ENCODE measurements around the gene DNM3. TPM values are rescaled to one million over a fixed set of nuclear protein-coding genes. Genes with fewer than 3 reads are reported as not detected.

Gene DNM3
- total and polyA plus RNA-seq, 2 donors (not counting 1 experiment from before 2014, with no cell fraction given): 1.0 to 1.3 TPM

GRCh38 chr1:171803045-171803444 lies 38.3 kb upstream of the DNM3 start:
- H3K4me3 ChIP-seq (ENCODE audit: control extremely low read depth in 1 of 5, extremely low read depth in 1 of 5, insufficient read depth in 1 of 5, low read depth in 2 of 5, low read length in 4 of 5): no peak overlapping the region
- ATAC-seq (ENCODE audit: low read depth) (no peak), DNase-seq (no peak)
- no peak overlapping the region for H3K27ac Mint-ChIP-seq
- H3K27me3 Mint-ChIP-seq: no peaks in the 10 kb centered on the region
- POLR2A ChIA-PET: no interaction called here
- intact Hi-C loops (cut with micrococcal nuclease): loop anchor here (5.0 kb wide), 1 partner anchor 914 kb away; no protein-coding TSS in a partner anchor
- no peaks in the 10 kb centered on the region for H4K20me1 ChIP-seq (ENCODE audit: control insufficient read depth, insufficient read depth, low read length, poor library complexity, severe bottlenecking)
- no peak overlapping the region for H3K4me3 Mint-ChIP-seq
- WGBS (ENCODE audit: insufficient coverage): no CpG with 5 or more reads among the region's 2 CpGs
- peaks cover 10 to 19% of the 10 kb centered on the region in 2 donors for H3K4me1 ChIP-seq (ENCODE audit: control insufficient read depth in 2 of 2, insufficient read depth in 2 of 2, low read length in 2 of 2)
- CTCF ChIA-PET: interaction anchor here (4.8 to 10.1 kb wide), 2 partner anchors 182 to 200 kb away, joined by 20 to 234 read pairs; no protein-coding TSS in a partner anchor
- H3K9me3 ChIP-seq (ENCODE audit: control extremely low read depth in 1 of 3, control insufficient read depth in 2 of 3, insufficient read depth in 1 of 3, low read length in 2 of 3): no peaks in the 10 kb centered on the region
- H3K27ac ChIP-seq (ENCODE audit: low read length in 2 of 2): no peak overlapping the region
- no peaks in the 10 kb centered on the region for H3K79me2 ChIP-seq (ENCODE audit: control insufficient read depth, insufficient read depth, low read length)
- TF ChIP-seq CTCF (IDR thresholded peaks at IDR 0.05) (no peak), EZH2 (IDR thresholded peaks at IDR 0.05; ENCODE audit: borderline replicate concordance, insufficient read depth, low read depth, low read length, poor library complexity, severe bottlenecking) (no peak)
- peaks cover 0 to 1% of the 10 kb centered on the region in 2 experiments for H3K36me3 ChIP-seq (replicated peaks in 1 of 2; ENCODE audit: control extremely low read depth in 1 of 2, control insufficient read depth in 1 of 2, extremely low read depth in 1 of 2, insufficient read depth in 2 of 2, low read length in 1 of 2)
- no peak overlapping the region for H3K9ac ChIP-seq (ENCODE audit: low read length)
- H3K4me1 Mint-ChIP-seq: peaks cover 26% of the 10 kb centered on the region
- H3K4me2 ChIP-seq (replicated peaks; ENCODE audit: low read depth, low read length, poor library complexity, severe bottlenecking): no peak overlapping the region
- no peak overlapping the region for H2AFZ ChIP-seq (ENCODE audit: insufficient read depth, low read depth, low read length, poor library complexity, severe bottlenecking)
- H3K27me3 ChIP-seq (replicated peaks in 1 of 4; ENCODE audit: control extremely low read depth in 1 of 4, control insufficient read depth in 3 of 4, insufficient read depth in 4 of 4, low read length in 3 of 4): no peaks in the 10 kb centered on the region
- no peaks in the 10 kb centered on the region for H3K9me3 Mint-ChIP-seq (ENCODE audit: insufficient read depth)

- CTCF ChIA-PET: interaction anchor here (4.8 to 10.1 kb wide), 2 partner anchors 181 to 199 kb away, joined by 20 to 234 read pairs; no protein-coding TSS in a partner anchor
- Mint-ChIP-seq H3K27me3 (no peaks in the 10 kb centered on the region), H3K9me3 (ENCODE audit: insufficient read depth) (no peaks in the 10 kb centered on the region), H3K4me1 (peaks cover 26% of the 10 kb centered on the region), H3K4me3 (no peak overlapping the region), H3K27ac (no peak overlapping the region)
- POLR2A ChIA-PET: no interaction called here
- Histone ChIP-seq H3K9ac (ENCODE audit: low read length) (no peak overlapping the region), H3K36me3 (replicated peaks in 1 of 2; ENCODE audit: control extremely low read depth in 1 of 2, control insufficient read depth in 1 of 2, extremely low read depth in 1 of 2, insufficient read depth in 2 of 2, low read length in 1 of 2) (no peaks in the 10 kb centered on the region), H3K4me2 (replicated peaks; ENCODE audit: low read depth, low read length, poor library complexity, severe bottlenecking) (no peak overlapping the region), H3K9me3 (ENCODE audit: control extremely low read depth in 1 of 3, control insufficient read depth in 2 of 3, insufficient read depth in 1 of 3, low read length in 2 of 3) (no peaks in the 10 kb centered on the region), H3K27me3 (replicated peaks in 1 of 4; ENCODE audit: control extremely low read depth in 1 of 4, control insufficient read depth in 3 of 4, insufficient read depth in 4 of 4, low read length in 3 of 4) (no peaks in the 10 kb centered on the region), H3K27ac (ENCODE audit: low read length in 2 of 2) (no peak overlapping the region), H2AFZ (ENCODE audit: insufficient read depth, low read depth, low read length, poor library complexity, severe bottlenecking) (no peak overlapping the region), H4K20me1 (ENCODE audit: control insufficient read depth, insufficient read depth, low read length, poor library complexity, severe bottlenecking) (no peaks in the 10 kb centered on the region), H3K79me2 (ENCODE audit: control insufficient read depth, insufficient read depth, low read length) (no peaks in the 10 kb centered on the region), H3K4me3 (ENCODE audit: control extremely low read depth in 1 of 5, extremely low read depth in 1 of 5, insufficient read depth in 1 of 5, low read depth in 2 of 5, low read length in 4 of 5) (no peak overlapping the region), H3K4me1 (ENCODE audit: control insufficient read depth in 2 of 2, insufficient read depth in 2 of 2, low read length in 2 of 2) (peaks cover 10 to 19% of the 10 kb centered on the region in 2 donors)
- intact Hi-C loops (cut with micrococcal nuclease): loop anchor here (5.0 kb wide), 1 partner anchor 914 kb away; no protein-coding TSS in a partner anchor
- DNase-seq (no peak), ATAC-seq (ENCODE audit: low read depth) (no peak)
- TF ChIP-seq EZH2 (IDR thresholded peaks at IDR 0.05; ENCODE audit: borderline replicate concordance, insufficient read depth, low read depth, low read length, poor library complexity, severe bottlenecking): no peak
- no peak for TF ChIP-seq CTCF (IDR thresholded peaks at IDR 0.05)
- WGBS (ENCODE audit: insufficient coverage): 99% methylated on average over 14 of the region's 17 CpGs
These were observed 37.8 kb upstream of the DNM3 start for GRCh38 chr1:171803461-171804022.
